Thoracic aorta (tissue), 2 donors: ENCODE results near the gene GLT1D1. TPM values are rescaled to one million over a fixed set of nuclear protein-coding genes. Genes with fewer than 3 reads are reported as not detected.

Source experiments
- ATAC-seq: fragments of 150-250 bp; one replicate; pipeline ENCODE4 v1.8.0; 2017; ENCODE audit warnings: low read depth; ENCODE audit not compliant: insufficient number of reproducible peaks, low FRiP score
- DNase-seq: peaks from one replicate; pipeline ENCODE4 v3.0.0-alpha.2; 2020; ENCODE audit warnings: low spot score
- H3K27ac ChIP-seq, 2 donors: fragments of 200-600 bp; sonication (generic); 1 replicate in 1 of 2; 2 replicates in 1 of 2; pipeline ENCODE4 v1.5.1; 2016; ENCODE audit warnings: mild to moderate bottlenecking in 2 of 2, moderate library complexity in 2 of 2
- H3K27me3 ChIP-seq: fragments of 200-600 bp; sonication (generic); replicated peaks from 2 replicates; pipeline ENCODE4 v1.6.0; 2016; ENCODE audit warnings: mild to moderate bottlenecking; ENCODE audit not compliant: insufficient read depth
- H3K36me3 ChIP-seq: fragments of 200-600 bp; sonication (generic); one replicate; pipeline ENCODE4 v1.5.1; 2016
- H3K4me1 ChIP-seq, 2 donors: fragments of 200-600 bp; sonication (generic); 1 replicate in 1 of 2; 2 replicates in 1 of 2; pipeline versions ENCODE4 v1.5.1 to v1.6.0; 2016; ENCODE audit warnings: low read depth in 2 of 2, mild to moderate bottlenecking in 1 of 2; ENCODE audit not compliant: control insufficient read depth in 1 of 2
- H3K4me3 ChIP-seq: fragments of 200-600 bp; sonication (generic); 2 replicates; pipeline ENCODE4 v1.5.1; 2016; ENCODE audit warnings: mild to moderate bottlenecking
- H3K9me3 ChIP-seq: fragments of 200-600 bp; sonication (generic); 2 replicates; pipeline ENCODE4 v1.5.1; 2016
- CTCF ChIP-seq: fragments of 200-600 bp; sonication (generic); IDR thresholded peaks from one replicate; pipeline ENCODE4 v1.5.1; 2019; ENCODE audit warnings: antibody characterized with exemption
- total RNA-seq, 2 donors: library from RNA; depleted of rRNA; stranded (reverse); fragments of >200 nt; gene quantifications; one replicate each; pipeline versions ENCODE4 v1.1.0 to v1.2.3, GENCODE V29; 2016

GLT1D1 gene
- total RNA-seq, 2 donors from 2014 or later: 0.68 to 0.85 TPM

GRCh38 chr12:128977441-128977840 lies 124.2 kb downstream of the GLT1D1 start:
- Histone ChIP-seq H3K9me3 (no peaks in the 10 kb centered on the region), H3K27me3 (peaks cover 3% of the 10 kb centered on the region), H3K4me3 (no peak overlapping the region), H3K27ac (no peak overlapping the region), H3K36me3 (no peaks in the 10 kb centered on the region), H3K4me1 (no peaks in the 10 kb centered on the region)
- TF ChIP-seq CTCF: no peak
- ATAC-seq (no peak), DNase-seq (no peak)

GRCh38 chr12:128978067-128978466 lies 124.8 kb downstream of the GLT1D1 start:
- H3K27me3 ChIP-seq: peaks cover 3% of the 10 kb centered on the region
- ATAC-seq (no peak), DNase-seq (no peak)
- no peaks in the 10 kb centered on the region for H3K36me3 ChIP-seq
- TF ChIP-seq CTCF: no peak
- no peak overlapping the region for H3K4me3 ChIP-seq
- H3K9me3 ChIP-seq: no peaks in the 10 kb centered on the region
- H3K4me1 ChIP-seq: no peaks in the 10 kb centered on the region
- no peak overlapping the region for H3K27ac ChIP-seq

GRCh38 chr12:128980623-128981022 lies 127.3 kb downstream of the GLT1D1 start:
- Histone ChIP-seq H3K4me3 (no peak overlapping the region), H3K27ac (no peak overlapping the region), H3K9me3 (no peaks in the 10 kb centered on the region), H3K36me3 (no peaks in the 10 kb centered on the region), H3K27me3 (peaks cover 3% of the 10 kb centered on the region), H3K4me1 (no peaks in the 10 kb centered on the region)
- no peak for DNase-seq
- TF ChIP-seq CTCF: no peak
- ATAC-seq: no peak

- Histone ChIP-seq H3K9me3 (no peaks in the 10 kb centered on the region), H3K27ac (no peak overlapping the region), H3K36me3 (no peaks in the 10 kb centered on the region), H3K4me1 (no peaks in the 10 kb centered on the region), H3K27me3 (peaks cover 3% of the 10 kb centered on the region), H3K4me3 (no peak overlapping the region)
- DNase-seq (no peak), ATAC-seq (no peak)
- TF ChIP-seq CTCF: no peak
Observed at GRCh38 chr12:128981971-128982533, 128.8 kb downstream of the GLT1D1 start.

GRCh38 chr12:128982933-128983332 lies 129.7 kb downstream of the GLT1D1 start:
- no peak for DNase-seq
- ATAC-seq: no peak

More at GRCh38 chr12:128982933-128983332, 129.7 kb downstream of the GLT1D1 start:
- H3K27me3 ChIP-seq: peaks cover 3% of the 10 kb centered on the region
- no peaks in the 10 kb centered on the region for H3K4me1 ChIP-seq
- no peak overlapping the region for H3K4me3 ChIP-seq
- TF ChIP-seq CTCF: no peak
- no peaks in the 10 kb centered on the region for H3K9me3 ChIP-seq
- no peak overlapping the region for H3K27ac ChIP-seq
- no peaks in the 10 kb centered on the region for H3K36me3 ChIP-seq
